Cardiac muscle cell (in vitro differentiated cells and primary cell): ENCODE results near the gene COL4A4. TPM values are rescaled to one million over a fixed set of nuclear protein-coding genes. Genes with fewer than 3 reads are reported as not detected.
A peak's percentile ranks its signal among the peaks of the same experiment; 100 is the strongest.

Experiments
- DNase-seq, 2 donors: peaks; one replicate each; pipeline versions ENCODE4 v3.0.0 to v3.0.0-alpha.2; 2010 to 2017; ENCODE audit warnings: low read depth in 1 of 2, low spot score in 1 of 2
- H3K27ac ChIP-seq: fragments of 200-600 bp; sonication (generic); 2 replicates; pipeline ENCODE4 v1.5.1; 2016
- H3K27me3 ChIP-seq: fragments of 200-600 bp; sonication (generic); 2 replicates; pipeline ENCODE4 v1.6.0; 2016; ENCODE audit warnings: control low read depth
- H3K36me3 ChIP-seq: fragments of 200-600 bp; sonication (generic); 2 replicates; pipeline ENCODE4 v1.5.1; 2016; ENCODE audit warnings: control low read depth
- H3K4me1 ChIP-seq: fragments of 200-600 bp; sonication (generic); 2 replicates; pipeline ENCODE4 v1.8.1; 2017; ENCODE audit warnings: low read depth, mild to moderate bottlenecking, mixed run types
- H3K4me3 ChIP-seq: fragments of 200-600 bp; sonication (generic); 2 replicates; pipeline ENCODE4 v1.5.1; 2016; ENCODE audit warnings: mild to moderate bottlenecking
- H3K9me3 ChIP-seq: fragments of 200-600 bp; sonication (generic); 2 replicates; pipeline ENCODE4 v1.5.1; 2017; ENCODE audit warnings: low read depth, mild to moderate bottlenecking, control low read depth
- CTCF ChIP-seq: IDR thresholded peaks from 2 replicates; pipeline ENCODE4 v1.5.1; 2012; ENCODE audit warnings: low read depth, mild to moderate bottlenecking, low read length
- polyA plus RNA-seq: library from polyadenylated mRNA; unstranded; fragments of >200 nt; fragmentation: Nextera tagmentation; extraction: Ambion mirVana; gene quantifications from 2 replicates; pipeline ENCODE4 v1.2.1, GENCODE V29; 2016
- total RNA-seq: library from RNA; depleted of rRNA; stranded (reverse); fragments of >200 nt; gene quantifications from 2 replicates; pipeline ENCODE4 v1.2.3, GENCODE V29; 2016

Gene COL4A4
- total and polyA plus RNA-seq, 2 experiments from 2014 or later, result 0.07 to 0.15 TPM

- TF ChIP-seq CTCF, result no peak
- H3K36me3 ChIP-seq, result no peaks in the 10 kb centered on the region
Observed at GRCh38 chr2:227150222-227150936, 13.6 kb downstream of the COL4A4 start.

DNA sequence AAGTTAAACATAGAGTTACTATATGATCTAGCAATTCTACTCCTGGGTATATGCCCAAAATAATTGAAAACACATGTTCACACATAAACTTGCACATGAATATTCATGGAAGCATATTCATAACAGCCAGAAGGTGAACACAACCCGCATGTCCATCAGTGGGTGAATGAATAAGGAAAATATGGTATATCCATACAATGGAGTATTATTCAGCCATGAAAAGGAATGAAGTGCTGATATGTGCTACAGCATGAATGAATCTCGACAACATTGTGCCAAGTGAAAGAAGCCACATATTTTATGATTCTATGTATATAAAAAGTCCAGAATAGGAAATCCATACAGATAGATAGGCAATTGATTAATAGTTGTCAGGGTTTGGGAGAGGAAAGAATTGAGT is 15.9 kb downstream of the COL4A4 start:
- TF ChIP-seq CTCF, result no peak
- Histone ChIP-seq H3K4me1 (no peaks in the 10 kb centered on the region), H3K36me3 (no peaks in the 10 kb centered on the region), H3K27me3 (no peaks in the 10 kb centered on the region), H3K9me3 (no peaks in the 10 kb centered on the region), H3K27ac (no peak overlapping the region), H3K4me3 (no peak overlapping the region)
- no peak for DNase-seq

More at GRCh38 chr2:227150222-227150936, 13.6 kb downstream of the COL4A4 start:
- no peak overlapping the region for H3K27ac ChIP-seq
- no peaks in the 10 kb centered on the region for H3K9me3 ChIP-seq
- no peaks in the 10 kb centered on the region for H3K27me3 ChIP-seq
- H3K4me3 ChIP-seq, result no peak overlapping the region
- no peaks in the 10 kb centered on the region for H3K4me1 ChIP-seq
- DNase-seq, result no peak

GRCh38 chr2:227147023-227147422 is 17.0 kb downstream of the COL4A4 start:
- TF ChIP-seq CTCF, result no peak
- Histone ChIP-seq H3K27ac (no peak overlapping the region), H3K36me3 (no peaks in the 10 kb centered on the region), H3K9me3 (no peaks in the 10 kb centered on the region), H3K27me3 (no peaks in the 10 kb centered on the region), H3K4me1 (no peaks in the 10 kb centered on the region), H3K4me3 (no peak overlapping the region)
- DNase-seq, result peak in 1 of 2 donors; percentile 32

DNA sequence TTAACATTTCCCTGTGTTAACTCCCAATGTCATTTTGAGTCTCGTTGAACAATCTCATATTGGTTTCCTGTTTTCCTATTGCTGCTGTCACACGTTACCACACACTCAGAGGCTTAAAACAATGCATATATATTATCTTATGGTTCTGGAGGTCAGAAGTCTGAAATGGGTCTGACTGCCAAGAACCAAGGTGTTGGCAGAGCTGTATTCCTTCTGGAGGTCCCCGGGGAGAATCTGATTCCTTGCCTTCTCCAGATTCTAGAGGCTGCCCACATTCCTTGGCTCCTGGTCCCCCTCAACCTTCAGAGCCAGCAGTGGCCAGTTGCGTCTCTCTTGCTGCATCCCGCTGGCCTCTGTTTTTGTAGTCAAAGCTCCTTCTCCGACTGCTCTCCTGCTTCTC is 17.5 kb downstream of the COL4A4 start:
- Histone ChIP-seq H3K4me3 (no peak overlapping the region), H3K27ac (no peak overlapping the region), H3K9me3 (no peaks in the 10 kb centered on the region), H3K27me3 (no peaks in the 10 kb centered on the region), H3K4me1 (no peaks in the 10 kb centered on the region), H3K36me3 (no peaks in the 10 kb centered on the region)
- peak in 1 of 2 donors; percentile 52 for DNase-seq
- TF ChIP-seq CTCF, result no peak

GRCh38 chr2:227143895-227144294 is 20.1 kb downstream of the COL4A4 start:
- DNase-seq, result no peak
- no peaks in the 10 kb centered on the region for H3K36me3 ChIP-seq
- H3K9me3 ChIP-seq, result no peaks in the 10 kb centered on the region
- H3K27me3 ChIP-seq, result no peaks in the 10 kb centered on the region
- no peak overlapping the region for H3K4me3 ChIP-seq
- H3K27ac ChIP-seq, result no peak overlapping the region
- H3K4me1 ChIP-seq, result no peaks in the 10 kb centered on the region
- no peak for TF ChIP-seq CTCF
